Measurements from ENCODE around the gene NCOA6.
A peak's percentile ranks its signal among the peaks of the same experiment; 100 is the strongest.

NCOA6 gene

GRCh38 chr20:34676642-34677373, 148.6 kb downstream of the NCOA6 start, which contains the start of gene PIGU:
PIGU (minus strand) TSS chr20:34677092; CDS start chr20:34677085, 7 bp downstream.
- Histone ChIP-seq H3K36me3 (ENCODE audit: control insufficient read depth, insufficient read depth, low read length) (no peaks in the 10 kb centered on the region), H3K9me3 (ENCODE audit: control insufficient read depth, low read length) (no peaks in the 10 kb centered on the region), H3K4me1 (ENCODE audit: control insufficient read depth, insufficient read depth, low read length) (no peaks in the 10 kb centered on the region), H3K9ac (ENCODE audit: low read length) (peak within 1 kb of the TSS; percentile 55), H3K4me3 (ENCODE audit: low read length) (peak within 1 kb of the TSS; percentile 11), H3K27me3 (ENCODE audit: control insufficient read depth, insufficient read depth, low read length) (no peaks in the 10 kb centered on the region)

- H3K36me3 ChIP-seq (ENCODE audit: control insufficient read depth, insufficient read depth, low read length) = no peaks in the 10 kb centered on the region
- H3K9ac ChIP-seq (ENCODE audit: low read length) = peak overlapping the region; percentile 31
- no peaks in the 10 kb centered on the region for H3K9me3 ChIP-seq (ENCODE audit: control insufficient read depth, low read length)
- no peaks in the 10 kb centered on the region for H3K4me1 ChIP-seq (ENCODE audit: control insufficient read depth, insufficient read depth, low read length)
- peak overlapping the region; percentile 11 for H3K4me3 ChIP-seq (ENCODE audit: low read length)
- H3K27me3 ChIP-seq (ENCODE audit: control insufficient read depth, insufficient read depth, low read length) = no peaks in the 10 kb centered on the region
These were observed 149.3 kb downstream of the NCOA6 start for GRCh38 chr20:34675993-34676641.

DNA sequence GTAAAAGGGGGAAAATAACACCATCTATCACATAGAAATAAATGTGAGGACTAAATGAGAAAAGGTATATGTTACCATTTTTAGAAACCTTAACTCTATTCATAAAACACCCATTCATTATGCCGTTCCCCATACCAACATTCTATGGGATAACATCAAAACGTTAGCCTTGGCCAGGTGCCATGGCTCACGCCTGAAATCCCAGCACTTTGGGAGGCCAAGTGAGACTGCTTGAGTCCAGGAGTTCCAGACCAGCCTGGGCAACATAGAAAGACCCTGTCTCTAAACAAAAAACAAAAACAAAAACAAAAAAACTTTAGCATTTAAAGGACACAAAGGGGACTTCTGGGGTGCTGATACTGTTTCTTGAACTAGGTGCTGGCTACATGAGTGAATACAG, 149.9 kb downstream of the NCOA6 start:
- H3K9ac ChIP-seq (ENCODE audit: low read length) = no peak overlapping the region
- H3K9me3 ChIP-seq (ENCODE audit: control insufficient read depth, low read length) = no peaks in the 10 kb centered on the region
- no peaks in the 10 kb centered on the region for H3K27me3 ChIP-seq (ENCODE audit: control insufficient read depth, insufficient read depth, low read length)
- H3K4me3 ChIP-seq (ENCODE audit: low read length) = no peak overlapping the region
- no peaks in the 10 kb centered on the region for H3K4me1 ChIP-seq (ENCODE audit: control insufficient read depth, insufficient read depth, low read length)
- H3K36me3 ChIP-seq (ENCODE audit: control insufficient read depth, insufficient read depth, low read length) = no peaks in the 10 kb centered on the region

GRCh38 chr20:34673412-34673811, 152.0 kb downstream of the NCOA6 start:
- no peak overlapping the region for H3K4me3 ChIP-seq (ENCODE audit: low read length)
- H3K4me1 ChIP-seq (ENCODE audit: control insufficient read depth, insufficient read depth, low read length) = no peaks in the 10 kb centered on the region
- H3K9me3 ChIP-seq (ENCODE audit: control insufficient read depth, low read length) = no peaks in the 10 kb centered on the region
- no peaks in the 10 kb centered on the region for H3K36me3 ChIP-seq (ENCODE audit: control insufficient read depth, insufficient read depth, low read length)
- H3K27me3 ChIP-seq (ENCODE audit: control insufficient read depth, insufficient read depth, low read length) = no peaks in the 10 kb centered on the region
- H3K9ac ChIP-seq (ENCODE audit: low read length) = no peak overlapping the region

DNA sequence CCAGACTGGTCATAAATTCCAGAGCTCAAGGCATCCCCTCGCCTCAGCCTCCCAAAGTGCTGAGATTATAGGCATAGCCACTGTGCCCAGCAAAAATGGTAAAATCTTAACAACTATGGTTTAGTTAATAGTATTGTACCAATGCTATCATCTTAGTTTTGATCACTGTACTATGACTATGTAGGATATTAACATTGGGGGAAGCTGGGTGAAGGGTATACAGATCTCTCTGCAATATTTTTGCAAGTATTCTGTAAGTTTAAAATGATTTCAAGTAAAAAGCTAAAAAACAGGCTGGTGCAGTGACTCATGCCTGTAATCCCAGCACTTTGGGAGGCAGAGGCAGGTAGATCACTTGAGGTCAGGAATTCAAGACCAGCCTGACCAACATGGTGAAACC, 156.4 kb downstream of the NCOA6 start:
- Histone ChIP-seq H3K4me3 (ENCODE audit: low read length) (no peak overlapping the region), H3K36me3 (ENCODE audit: control insufficient read depth, insufficient read depth, low read length) (no peaks in the 10 kb centered on the region), H3K9ac (ENCODE audit: low read length) (no peak overlapping the region), H3K27me3 (ENCODE audit: control insufficient read depth, insufficient read depth, low read length) (no peaks in the 10 kb centered on the region), H3K9me3 (ENCODE audit: control insufficient read depth, low read length) (no peaks in the 10 kb centered on the region), H3K4me1 (ENCODE audit: control insufficient read depth, insufficient read depth, low read length) (no peaks in the 10 kb centered on the region)
